Left lung (tissue), 10 donors: Measurements from ENCODE around the gene ANTXR1. TPM values are rescaled to one million over a fixed set of nuclear protein-coding genes. Genes with fewer than 3 reads are reported as not detected.

Source experiments
- ATAC-seq: fragments of 200-7000 bp; cut with Tn5 transposase; one replicate; pipeline ENCODE4 v1.9.1; 2020; ENCODE audit warnings: moderate library complexity
- DNase-seq, 4 donors: peaks; one replicate each; pipeline ENCODE4 v3.0.0-alpha.2; 2013 to 2020
- H3K27ac ChIP-seq, 2 donors: fragments of 200-600 bp; sonication (generic) in 1 of 2; one replicate each; pipeline versions ENCODE4 v1.5.0 to v1.8.0; 2020 to 2021
- H3K27me3 ChIP-seq, 2 donors: fragments of 200-600 bp; sonication (generic) in 1 of 2; one replicate each; pipeline versions ENCODE4 v1.5.0 to v1.8.0; 2020 to 2021
- H3K36me3 ChIP-seq, 2 donors: fragments of 200-600 bp; sonication (generic) in 1 of 2; one replicate each; pipeline versions ENCODE4 v1.5.0 to v1.8.0; 2020 to 2021
- H3K4me1 ChIP-seq, 2 donors: fragments of 200-600 bp; one replicate each; pipeline ENCODE4 v1.8.0; 2021
- H3K4me3 ChIP-seq, 2 donors: fragments of 200-600 bp; sonication (generic) in 1 of 2; one replicate each; pipeline versions ENCODE4 v1.5.0 to v1.8.0; 2020 to 2021; ENCODE audit warnings: mild to moderate bottlenecking in 1 of 2
- H3K9me3 ChIP-seq, 2 donors: fragments of 200-600 bp; sonication (generic) in 1 of 2; one replicate each; pipeline versions ENCODE4 v1.5.0 to v1.8.0; 2020 to 2021
- CTCF ChIP-seq, 2 donors: fragments of 200-600 bp; sonication (generic) in 1 of 2; IDR thresholded peaks; one replicate each; pipeline versions ENCODE4 v1.5.0 to v1.8.0; 2021; ENCODE audit warnings: antibody characterized with exemption in 2 of 2
- intact Hi-C, 2 donors: fragments of 100-400 bp; cut with DNase I; formaldehyde crosslinking; loops; one replicate each; pipeline versions ENCODE4 v1.11.2 to v1.14.2; 2022
- microRNA-seq, 2 donors: library from miRNA; unstranded; fragments of <30 nt; microRNA quantifications; one replicate each; pipeline ENCODE4, GENCODE V29; 2019
- polyA plus RNA-seq, 6 donors: library from polyadenylated mRNA; unstranded; fragments of 120-200 nt; gene quantifications; one replicate each; pipeline ENCODE4 v1.2.1, GENCODE V29; 2013; ENCODE audit not compliant: insufficient read length in 6 of 6
- total RNA-seq, 2 donors: library from RNA; stranded (reverse); fragmentation: NEBNext Ultra II Directional; extraction: Animal tissue kit (Norgen Biotek cat#: 25700); gene quantifications; one replicate each; pipeline ENCODE4 v1.2.1, GENCODE V29; 2021
- donor health status: DM: no; HTN: yes; CAD: no.
- donor health status: DM: no; HTN: no; CAD: no.

Gene ANTXR1
- total and polyA plus RNA-seq, 8 donors, result 70.2 to 115 (median 87.3) TPM

DNA sequence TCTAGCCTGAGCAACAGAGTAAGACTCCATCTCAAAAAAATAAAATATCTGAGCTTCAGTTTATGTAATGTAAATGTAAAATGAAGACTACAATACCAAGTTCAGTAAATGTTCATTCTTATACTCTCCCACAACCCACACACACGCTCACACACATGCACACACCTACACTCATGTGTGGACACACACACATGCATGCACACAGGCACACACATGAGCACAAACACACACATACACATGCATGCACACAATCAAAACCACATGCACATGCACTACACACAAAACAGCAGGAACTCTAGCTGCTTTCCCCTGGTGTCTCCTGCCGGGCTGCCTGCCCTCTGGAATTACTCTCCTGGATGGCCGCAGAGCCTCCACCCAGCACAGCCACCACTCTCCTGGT lies 283.4 kb downstream of the ANTXR1 start:
- H3K4me1 ChIP-seq, result peaks cover 0 to 16% of the 10 kb centered on the region in 2 donors
- ATAC-seq, result no peak
- no peaks in the 10 kb centered on the region for H3K9me3 ChIP-seq
- no peak overlapping the region for H3K4me3 ChIP-seq
- no peak for TF ChIP-seq CTCF (IDR thresholded peaks at IDR 0.05)
- H3K27ac ChIP-seq, result no peak overlapping the region
- H3K27me3 ChIP-seq, result no peaks in the 10 kb centered on the region
- no peaks in the 10 kb centered on the region for H3K36me3 ChIP-seq
- intact Hi-C loops, result no loop called here
- DNase-seq, result no peak

DNA sequence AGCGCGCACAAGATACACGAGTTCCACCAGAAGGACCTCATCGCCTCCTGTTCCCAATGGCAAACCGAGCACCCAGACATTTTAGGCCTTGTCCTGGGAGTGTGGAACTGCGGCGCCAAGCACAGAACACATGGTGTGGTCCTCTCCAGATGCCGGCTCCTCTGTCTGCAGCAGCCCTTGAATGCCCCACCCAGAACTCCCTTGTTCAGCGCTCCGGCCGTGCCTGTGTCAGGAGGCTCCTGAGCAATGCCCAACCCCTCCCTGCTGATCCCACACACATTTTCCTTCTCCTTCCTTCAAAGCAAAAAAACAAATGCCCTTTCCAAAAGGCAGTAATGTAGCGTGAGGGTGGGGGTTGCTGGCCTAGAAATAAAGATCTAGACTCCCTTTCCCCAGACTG lies 284.2 kb downstream of the ANTXR1 start:
- no peaks in the 10 kb centered on the region for H3K9me3 ChIP-seq
- intact Hi-C loops, result no loop called here
- H3K27ac ChIP-seq, result no peak overlapping the region
- no peaks in the 10 kb centered on the region for H3K36me3 ChIP-seq
- peaks cover 0 to 16% of the 10 kb centered on the region in 2 donors for H3K4me1 ChIP-seq
- TF ChIP-seq CTCF (IDR thresholded peaks at IDR 0.05), result no peak
- no peaks in the 10 kb centered on the region for H3K27me3 ChIP-seq
- peak; percentile 30 for ATAC-seq
- peak in 1 of 4 donors; percentile 74 for DNase-seq
- no peak overlapping the region for H3K4me3 ChIP-seq

GRCh38 chr2:69298261-69298660 lies 285.3 kb downstream of the ANTXR1 start:
- peak; percentile 56 for ATAC-seq

DNA sequence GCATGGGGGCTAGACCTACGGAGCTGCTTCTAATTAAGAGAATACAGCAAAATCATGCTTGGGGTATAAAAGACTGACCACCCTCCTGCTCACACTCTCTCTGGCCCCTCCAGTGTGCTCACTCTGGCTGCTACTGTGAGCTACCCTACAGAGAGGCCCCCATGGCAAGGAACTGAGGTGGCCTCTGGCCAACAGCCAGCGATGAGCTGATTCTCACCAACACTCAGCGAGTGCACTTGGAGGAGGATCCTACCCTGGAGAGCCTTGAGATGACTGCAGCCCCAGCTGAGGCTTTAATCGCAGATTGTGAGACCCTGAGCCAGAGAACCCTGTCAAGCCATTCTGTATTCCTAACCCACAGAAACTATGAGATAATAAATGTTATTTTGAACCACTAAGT lies 285.9 kb downstream of the ANTXR1 start:
- Histone ChIP-seq H3K36me3 (no peaks in the 10 kb centered on the region), H3K4me3 (no peak overlapping the region), H3K9me3 (peaks cover 0 to 3% of the 10 kb centered on the region in 2 donors), H3K27ac (no peak overlapping the region), H3K27me3 (no peaks in the 10 kb centered on the region), H3K4me1 (peaks cover 0 to 16% of the 10 kb centered on the region in 2 donors)
- ATAC-seq (no peak), DNase-seq (no peak)
- TF ChIP-seq CTCF (IDR thresholded peaks at IDR 0.05), result no peak
- intact Hi-C loops, result no loop called here

More at GRCh38 chr2:69298261-69298660, 285.3 kb downstream of the ANTXR1 start:
- Histone ChIP-seq H3K36me3 (no peaks in the 10 kb centered on the region), H3K27me3 (no peaks in the 10 kb centered on the region), H3K9me3 (no peaks in the 10 kb centered on the region), H3K27ac (no peak overlapping the region), H3K4me1 (peaks cover 0 to 16% of the 10 kb centered on the region in 2 donors), H3K4me3 (no peak overlapping the region)
- no peak for DNase-seq
- no peak for TF ChIP-seq CTCF (IDR thresholded peaks at IDR 0.05)
- intact Hi-C loops, result no loop called here

Small RNA genes lying within 50 kb of the gene (microRNA-seq; reads per million reads assigned to microRNA genes)
- 0.50 to 1.8 reads per million in 2 donors for gene MIR3126

Other genes with a start within 250 kb of the ANTXR1 start
- not detected for gene BMP10, start 141.8 kb upstream of the ANTXR1 start, total RNA-seq
- gene BMP10, start 141.8 kb upstream of the ANTXR1 start, polyA plus RNA-seq, result not detected
- gene GKN2, start 60.3 kb upstream of the ANTXR1 start, total RNA-seq, result 100 to 1,000 TPM; 130 to 181 TPM
- 1 to 10 TPM; 1.1 to 2.9 (median 1.4) TPM for gene GKN2, start 60.3 kb upstream of the ANTXR1 start, polyA plus RNA-seq
- not detected for gene GKN1, start 38.5 kb upstream of the ANTXR1 start, total RNA-seq
- not detected for gene GKN1, start 38.5 kb upstream of the ANTXR1 start, polyA plus RNA-seq